HG03097 (cell line): ENCODE data around the gene PRPH.
"Not testable (repeated sequence)": the region's sequence is repeated elsewhere in the genome, so short reads cannot be mapped to it uniquely, and the experiment has no call there.

Experiments
- ATAC-seq: cut with Tn5 transposase; IDR thresholded peaks from one replicate; pipeline ENCODE4 v1.9.1; 2021; ENCODE audit not compliant: unreplicated experiment, low FRiP score

PRPH gene

DNA sequence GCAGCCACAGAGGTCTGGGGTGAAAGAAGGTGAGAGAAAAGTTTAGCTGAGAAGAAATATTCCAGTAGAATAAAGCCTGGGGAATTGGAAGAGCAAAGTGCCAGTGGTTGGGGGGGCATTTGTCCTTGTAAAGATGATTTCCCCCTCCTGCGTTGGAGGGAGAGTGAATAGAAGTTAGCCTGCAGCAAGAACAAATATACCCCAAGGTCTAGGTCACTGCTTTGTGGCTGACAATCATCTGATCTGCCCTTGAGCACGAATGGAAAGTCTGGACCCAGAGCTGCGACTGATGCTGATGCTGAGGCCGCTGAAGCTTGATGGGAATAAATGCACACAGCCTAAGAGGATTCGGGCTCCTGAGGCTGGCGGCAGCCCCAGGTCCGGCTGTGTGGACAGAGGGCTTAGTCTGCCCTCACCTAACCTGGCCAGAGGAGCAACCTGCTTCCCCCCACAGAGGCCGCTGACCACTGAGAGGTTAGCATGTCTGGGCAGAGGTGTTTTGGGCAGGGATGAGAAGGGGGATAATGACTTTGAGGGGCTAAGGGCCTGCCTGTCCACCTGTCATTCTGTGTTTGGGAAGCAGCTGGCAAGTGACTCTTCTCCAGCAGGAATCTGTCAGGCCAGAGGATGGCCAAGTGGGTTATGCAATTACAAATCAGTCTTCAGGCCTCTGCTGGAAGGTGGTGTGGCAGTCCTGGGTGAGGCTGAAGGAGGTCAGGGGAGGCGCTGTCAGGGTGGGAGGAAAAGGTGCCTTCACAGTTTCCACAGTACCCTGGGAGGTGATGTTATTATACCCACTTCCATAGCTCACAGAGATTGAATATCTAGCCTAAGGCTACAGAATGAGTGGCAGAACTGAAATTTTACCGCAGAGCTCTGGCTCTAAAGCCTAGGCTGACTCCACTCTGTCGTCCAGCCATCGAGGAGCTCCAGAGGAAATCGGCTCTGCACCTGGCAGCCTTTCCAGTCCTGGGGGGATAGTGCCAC lies 18.4 kb upstream of the PRPH start:
- no peak for ATAC-seq

- ATAC-seq: no peak
Measured at GRCh38 chr12:49277466-49277865, 17.5 kb upstream of the PRPH start.

GRCh38 chr12:49279706-49280159 lies 15.2 kb upstream of the PRPH start:
- no peak for ATAC-seq

- not testable (repeated sequence) for ATAC-seq
Measured at GRCh38 chr12:49280545-49280944, 14.4 kb upstream of the PRPH start.

- ATAC-seq: no peak
Measured at GRCh38 chr12:49282302-49282701, 12.6 kb upstream of the PRPH start.

DNA sequence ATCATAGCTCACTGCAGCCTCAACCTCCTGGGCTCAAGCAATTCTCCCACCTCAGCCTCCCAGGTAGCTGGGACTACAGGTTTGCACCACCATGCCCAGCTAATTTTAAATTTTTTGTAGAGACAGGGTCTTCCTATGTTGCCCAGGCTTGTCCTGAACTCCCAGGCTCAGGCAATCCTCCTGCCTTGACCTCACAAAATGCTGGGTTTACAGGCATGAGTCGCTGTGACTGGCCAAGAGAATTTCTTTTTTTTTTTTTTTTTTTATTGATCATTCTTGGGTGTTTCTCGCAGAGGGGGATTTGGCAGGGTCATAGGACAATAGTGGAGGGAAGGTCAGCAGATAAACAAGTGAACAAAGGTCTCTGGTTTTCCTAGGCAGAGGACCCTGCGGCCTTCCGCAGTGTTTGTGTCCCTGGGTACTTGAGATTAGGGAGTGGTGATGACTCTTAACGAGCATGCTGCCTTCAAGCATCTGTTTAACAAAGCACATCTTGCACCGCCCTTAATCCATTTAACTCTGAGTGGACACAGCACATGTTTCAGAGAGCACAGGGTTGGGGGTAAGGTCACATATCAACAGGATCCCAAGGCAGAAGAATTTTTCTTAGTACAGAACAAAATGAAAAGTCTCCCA lies 12.1 kb upstream of the PRPH start:
- ATAC-seq: not testable (repeated sequence)

DNA sequence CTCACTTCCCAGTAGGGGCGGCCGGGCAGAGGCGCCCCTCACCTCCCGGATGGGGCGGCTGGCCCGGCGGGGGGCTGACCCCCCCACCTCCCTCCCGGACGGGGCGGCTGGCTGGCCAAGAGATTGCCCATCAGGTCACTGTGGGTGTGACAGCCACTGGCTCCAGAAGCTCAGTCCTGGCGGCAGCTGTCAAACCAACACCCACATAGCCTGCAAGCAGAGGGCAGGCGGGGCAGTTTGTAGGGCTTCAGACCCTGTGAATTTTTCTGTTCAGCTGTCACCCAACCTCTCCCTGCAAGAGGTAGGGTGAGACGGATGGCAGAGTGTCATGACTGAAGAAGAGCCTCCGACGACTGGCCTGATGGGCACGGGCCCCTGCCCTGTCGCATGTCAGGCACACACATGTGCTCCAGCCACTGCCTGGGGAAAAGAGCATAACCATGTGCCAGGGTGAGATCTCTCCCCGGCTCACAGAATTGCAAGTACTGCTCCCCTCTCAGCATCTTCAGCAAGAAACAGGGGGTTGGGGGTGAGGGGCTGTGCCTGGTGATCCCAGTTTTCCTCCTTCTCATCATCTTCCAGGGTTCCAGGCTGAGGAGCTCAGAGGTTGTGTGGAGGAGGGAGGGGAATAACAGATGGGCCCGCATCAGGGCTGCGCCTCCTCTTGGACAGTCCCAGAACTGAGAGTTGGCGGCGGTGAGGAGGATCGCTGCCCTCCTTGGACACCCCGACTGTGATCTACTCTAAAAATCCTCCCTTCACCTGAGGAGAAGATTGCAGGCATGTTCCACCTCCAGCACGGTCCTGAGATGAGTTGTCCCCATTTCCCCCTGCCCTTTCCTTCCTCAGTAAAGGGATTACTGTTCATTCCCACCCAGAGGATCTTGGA lies 11.2 kb upstream of the PRPH start:
- no peak for ATAC-seq

- ATAC-seq: no peak
Measured at GRCh38 chr12:49284672-49285071, 10.3 kb upstream of the PRPH start.

DNA sequence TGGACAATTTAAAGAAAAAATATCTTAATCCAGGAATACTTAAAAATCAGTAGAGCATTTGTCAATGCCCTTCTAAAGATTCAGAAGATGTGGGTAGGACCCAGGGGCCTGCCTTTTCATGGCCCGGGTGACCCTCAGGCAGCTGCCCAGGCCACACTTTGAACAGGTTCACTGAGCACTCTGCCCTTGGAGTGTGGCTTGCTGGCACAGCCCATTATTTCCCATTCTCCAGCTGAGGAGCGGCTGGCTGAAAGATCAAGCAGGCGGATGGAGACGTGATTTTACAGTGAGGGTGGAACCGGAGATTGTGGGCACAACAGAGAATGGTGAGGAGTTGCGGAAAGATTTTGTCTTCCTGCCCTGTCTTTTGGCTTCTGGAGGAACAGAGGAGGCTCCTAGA lies 7.1 kb upstream of the PRPH start:
- ATAC-seq: no peak

DNA sequence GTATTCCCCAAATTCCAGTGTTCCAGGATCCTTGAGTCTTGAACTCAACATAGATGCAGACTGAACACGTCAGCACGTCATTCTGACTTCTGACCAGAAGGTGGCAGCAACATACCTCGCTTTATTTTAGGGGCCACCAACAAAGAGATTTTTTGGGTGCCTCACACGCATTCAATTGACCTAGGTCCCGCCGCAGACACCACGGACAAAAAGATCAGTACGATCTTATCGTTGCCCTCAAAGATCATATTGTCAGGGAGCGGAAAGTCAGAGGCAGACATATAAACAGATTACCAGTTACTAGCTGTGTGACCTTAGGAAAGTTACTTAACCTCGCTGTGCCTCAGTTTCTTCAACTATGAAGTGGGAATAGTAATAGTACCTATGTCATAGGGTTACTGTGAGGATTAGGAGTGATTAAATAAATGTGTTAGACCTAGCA lies 6.5 kb upstream of the PRPH start:
- ATAC-seq: no peak

- no peak for ATAC-seq
Measured at GRCh38 chr12:49288922-49289555, 5.9 kb upstream of the PRPH start.

DNA sequence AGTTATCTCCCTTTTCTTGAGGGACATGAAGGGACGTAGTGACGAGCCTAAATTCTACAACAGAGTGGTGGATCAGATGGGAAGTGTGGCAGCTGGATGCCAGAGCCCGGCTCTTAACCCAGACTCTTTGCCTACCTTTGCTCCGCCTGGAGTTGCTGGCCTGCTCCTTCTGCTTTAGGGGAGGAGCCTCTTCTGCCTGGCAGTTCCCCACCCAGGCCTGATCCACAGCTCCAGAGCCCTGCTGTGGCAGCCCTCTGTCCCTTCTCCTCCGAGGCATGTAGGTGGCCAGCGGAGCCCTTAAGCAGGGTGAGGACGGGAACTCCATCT lies 2.3 kb upstream of the PRPH start:
- ATAC-seq: no peak

- ATAC-seq: no peak
Measured at GRCh38 chr12:49293056-49293956, 1.6 kb upstream of the PRPH start.

DNA sequence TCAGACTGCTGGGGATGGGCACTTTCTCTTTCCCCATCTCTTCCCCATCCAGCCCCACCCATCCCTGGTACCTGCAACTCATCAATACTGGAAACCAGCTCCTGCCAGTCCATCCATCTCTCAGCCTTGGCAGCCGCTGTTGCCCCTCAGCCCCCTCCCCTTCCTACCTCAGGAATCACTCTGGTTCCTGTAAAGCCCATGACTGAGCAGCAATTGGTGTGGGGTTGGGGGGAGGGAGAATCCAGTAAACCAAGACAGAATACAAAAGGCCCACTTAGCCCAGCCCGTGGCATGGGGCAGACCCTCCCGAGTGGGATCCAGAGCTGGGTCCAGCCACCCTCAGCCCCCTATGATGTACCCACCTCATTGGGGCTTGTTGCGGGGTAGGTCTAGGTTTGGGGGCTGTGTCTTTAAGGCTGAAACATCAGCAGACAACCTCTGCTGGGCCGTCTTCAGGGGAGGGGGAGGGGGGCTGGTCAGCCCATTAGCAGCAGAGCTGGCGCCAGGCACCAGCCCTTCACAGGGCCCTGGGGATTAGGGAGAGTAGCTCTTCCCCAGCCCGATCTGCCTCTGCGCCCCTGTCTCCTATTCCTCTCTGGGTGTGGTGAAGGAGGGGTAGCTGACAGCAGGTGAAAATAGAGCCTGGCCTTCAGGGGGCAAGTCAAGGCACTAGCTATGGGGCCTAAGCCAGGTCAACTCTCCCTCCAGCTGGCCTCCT lies 702 bp upstream of the PRPH start:
- no peak for ATAC-seq

DNA sequence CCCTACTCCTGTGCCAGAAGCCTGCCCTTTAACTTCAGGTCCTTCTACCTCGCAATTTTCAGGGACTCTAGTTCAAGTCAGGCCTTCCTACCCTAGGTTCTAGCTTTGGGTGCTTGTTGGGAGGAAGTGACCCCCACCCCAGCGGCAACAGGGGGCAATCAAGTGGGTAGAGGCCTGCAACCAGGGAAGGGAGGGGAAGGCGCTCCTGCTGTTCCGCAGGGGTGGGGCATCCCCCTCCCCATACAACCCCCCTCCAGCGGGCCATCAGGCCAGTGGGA lies 204 bp upstream of the PRPH start:
- no peak for ATAC-seq

DNA sequence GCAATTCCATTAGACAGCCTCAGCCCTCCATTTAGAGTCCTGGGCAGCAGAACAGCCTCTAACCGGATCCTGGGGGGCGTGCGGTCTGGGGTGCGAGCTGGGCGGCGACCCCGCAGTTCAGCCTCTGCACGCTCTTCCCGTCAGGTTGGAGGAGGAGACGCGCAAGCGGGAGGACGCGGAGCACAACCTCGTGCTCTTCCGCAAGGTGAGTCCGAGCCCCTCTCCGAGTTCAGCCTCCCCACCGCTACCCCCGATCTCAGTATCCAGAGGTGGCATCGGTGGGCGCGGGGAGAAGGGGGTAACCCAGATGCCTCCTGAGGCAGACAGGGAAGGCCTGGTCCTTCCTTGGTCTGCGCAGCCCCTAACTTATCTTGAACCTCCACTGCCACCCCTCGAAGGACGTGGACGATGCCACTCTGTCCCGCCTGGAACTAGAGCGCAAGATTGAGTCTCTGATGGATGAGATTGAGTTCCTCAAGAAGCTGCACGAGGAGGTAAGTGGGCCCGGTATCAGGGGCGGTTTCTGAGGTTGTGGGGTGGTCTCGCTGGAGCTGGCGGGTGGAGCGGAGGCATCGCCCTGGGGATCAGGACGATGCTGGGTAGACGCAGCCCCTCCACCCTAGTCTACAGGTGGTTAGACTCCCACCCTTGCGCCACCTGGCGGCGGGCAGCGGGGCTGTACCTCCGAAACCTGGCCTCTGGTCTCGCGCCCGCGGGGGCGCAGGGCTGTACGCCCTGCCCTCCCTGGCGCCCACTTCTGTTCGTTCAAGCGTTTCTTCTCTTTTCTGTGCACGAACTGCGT lies 1.3 kb downstream of the PRPH start:
- no peak for ATAC-seq

GRCh38 chr12:49296836-49297694 lies 2.1 kb downstream of the PRPH start:
- ATAC-seq: no peak
